Left lung (tissue), 10 donors: ENCODE measurements around the gene ERVW-1. TPM values are rescaled to one million over a fixed set of nuclear protein-coding genes. Genes with fewer than 3 reads are reported as not detected.
"Not testable (repeated sequence)": the region's sequence is repeated elsewhere in the genome, so short reads cannot be mapped to it uniquely, and the experiment has no call there.

Experiments
- ATAC-seq: fragments of 200-7000 bp; cut with Tn5 transposase; one replicate; pipeline ENCODE4 v1.9.1; 2020; ENCODE audit warnings: moderate library complexity
- DNase-seq, 4 donors: peaks; one replicate each; pipeline ENCODE4 v3.0.0-alpha.2; 2013 to 2020
- H3K27ac ChIP-seq, 2 donors: fragments of 200-600 bp; sonication (generic) in 1 of 2; one replicate each; pipeline versions ENCODE4 v1.5.0 to v1.8.0; 2020 to 2021
- H3K27me3 ChIP-seq, 2 donors: fragments of 200-600 bp; sonication (generic) in 1 of 2; one replicate each; pipeline versions ENCODE4 v1.5.0 to v1.8.0; 2020 to 2021
- H3K36me3 ChIP-seq, 2 donors: fragments of 200-600 bp; sonication (generic) in 1 of 2; one replicate each; pipeline versions ENCODE4 v1.5.0 to v1.8.0; 2020 to 2021
- H3K4me1 ChIP-seq, 2 donors: fragments of 200-600 bp; one replicate each; pipeline ENCODE4 v1.8.0; 2021
- H3K4me3 ChIP-seq, 2 donors: fragments of 200-600 bp; sonication (generic) in 1 of 2; one replicate each; pipeline versions ENCODE4 v1.5.0 to v1.8.0; 2020 to 2021; ENCODE audit warnings: mild to moderate bottlenecking in 1 of 2
- H3K9me3 ChIP-seq, 2 donors: fragments of 200-600 bp; sonication (generic) in 1 of 2; one replicate each; pipeline versions ENCODE4 v1.5.0 to v1.8.0; 2020 to 2021
- intact Hi-C, 2 donors: fragments of 100-400 bp; cut with DNase I; formaldehyde crosslinking; loops; one replicate each; pipeline versions ENCODE4 v1.11.2 to v1.14.2; 2022
- polyA plus RNA-seq, 6 donors: library from polyadenylated mRNA; unstranded; fragments of 120-200 nt; gene quantifications; one replicate each; pipeline ENCODE4 v1.2.1, GENCODE V29; 2013; ENCODE audit not compliant: insufficient read length in 6 of 6
- total RNA-seq, 2 donors: library from RNA; stranded (reverse); fragmentation: NEBNext Ultra II Directional; extraction: Animal tissue kit (Norgen Biotek cat#: 25700); gene quantifications; one replicate each; pipeline ENCODE4 v1.2.1, GENCODE V29; 2021
- TF ChIP-seq, protein P1 (sequence below), 2 donors: fragments of 200-600 bp; sonication (generic) in 1 of 2; IDR thresholded peaks; one replicate each; pipeline versions ENCODE4 v1.5.0 to v1.8.0; 2021; ENCODE audit warnings: antibody characterized with exemption in 2 of 2
- donor health status: DM: no; HTN: yes; CAD: no.
- donor health status: DM: no; HTN: no; CAD: no.

ERVW-1 gene
- total and polyA plus RNA-seq, 8 donors = 1.2 to 2.6 (median 2.1) TPM; not detected in 2

DNA sequence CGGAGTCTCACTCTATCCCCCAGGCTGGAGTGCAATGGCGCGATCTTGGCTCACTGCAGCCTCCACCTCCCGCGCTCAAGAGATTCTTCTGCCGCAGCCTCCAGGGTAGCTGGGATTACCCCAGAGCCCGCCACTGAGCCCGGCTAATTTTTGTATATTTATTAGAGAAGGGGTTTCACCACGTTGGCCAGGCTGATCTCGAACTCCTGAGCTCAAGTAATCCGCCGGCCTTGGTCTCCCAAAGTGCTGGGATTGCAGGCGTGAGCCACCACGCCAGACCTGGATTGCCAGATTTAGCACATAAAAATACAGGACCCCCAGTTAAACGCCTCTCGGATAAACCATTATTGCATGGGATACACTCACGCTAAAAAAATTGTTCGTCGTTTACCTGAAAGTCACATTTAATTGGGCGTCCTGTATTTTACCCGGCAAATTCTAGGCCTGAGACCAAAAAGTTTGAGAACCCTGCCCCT, 30.8 kb downstream of the ERVW-1 start:
- DNase-seq = no peak
- intact Hi-C loops = loop anchor here in 1 of 2 donors (10.0 kb wide), 1 partner anchor 562 kb away; the partner anchor contains the start of gene MTERF1

DNA sequence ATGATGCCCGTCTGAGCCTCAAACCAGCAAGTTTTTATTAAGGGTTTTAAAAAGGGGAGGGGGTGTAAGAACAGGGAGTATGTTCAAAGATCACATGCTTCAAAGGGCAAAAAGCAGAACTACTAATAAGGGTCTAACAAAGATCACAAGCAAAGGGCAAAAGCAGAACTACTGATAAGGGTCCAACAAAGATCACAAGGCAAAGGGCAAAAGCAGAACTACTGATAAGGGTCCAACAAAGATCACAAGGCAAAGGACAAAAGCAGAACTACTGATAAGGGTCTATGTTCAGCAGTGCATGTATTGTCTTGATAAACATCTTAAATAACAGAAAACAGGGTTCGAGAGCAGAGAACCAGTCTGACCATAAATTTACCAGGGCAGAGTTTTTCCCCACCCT, 35.0 kb downstream of the ERVW-1 start:
- H3K4me3 ChIP-seq, H3K36me3 ChIP-seq, DNase-seq, H3K4me1 ChIP-seq, ATAC-seq, H3K9me3 ChIP-seq, H3K27me3 ChIP-seq, H3K27ac ChIP-seq: not testable (repeated sequence)
- intact Hi-C loops = loop anchor here in 1 of 2 donors (10.0 kb wide), 1 partner anchor 558 kb away; the partner anchor contains the start of gene MTERF1

More for the DNA sequence above, 30.8 kb downstream of the ERVW-1 start:
- TF ChIP-seq, protein P1, sequence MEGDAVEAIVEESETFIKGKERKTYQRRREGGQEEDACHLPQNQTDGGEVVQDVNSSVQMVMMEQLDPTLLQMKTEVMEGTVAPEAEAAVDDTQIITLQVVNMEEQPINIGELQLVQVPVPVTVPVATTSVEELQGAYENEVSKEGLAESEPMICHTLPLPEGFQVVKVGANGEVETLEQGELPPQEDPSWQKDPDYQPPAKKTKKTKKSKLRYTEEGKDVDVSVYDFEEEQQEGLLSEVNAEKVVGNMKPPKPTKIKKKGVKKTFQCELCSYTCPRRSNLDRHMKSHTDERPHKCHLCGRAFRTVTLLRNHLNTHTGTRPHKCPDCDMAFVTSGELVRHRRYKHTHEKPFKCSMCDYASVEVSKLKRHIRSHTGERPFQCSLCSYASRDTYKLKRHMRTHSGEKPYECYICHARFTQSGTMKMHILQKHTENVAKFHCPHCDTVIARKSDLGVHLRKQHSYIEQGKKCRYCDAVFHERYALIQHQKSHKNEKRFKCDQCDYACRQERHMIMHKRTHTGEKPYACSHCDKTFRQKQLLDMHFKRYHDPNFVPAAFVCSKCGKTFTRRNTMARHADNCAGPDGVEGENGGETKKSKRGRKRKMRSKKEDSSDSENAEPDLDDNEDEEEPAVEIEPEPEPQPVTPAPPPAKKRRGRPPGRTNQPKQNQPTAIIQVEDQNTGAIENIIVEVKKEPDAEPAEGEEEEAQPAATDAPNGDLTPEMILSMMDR (IDR thresholded peaks at IDR 0.05) = no peak
- peaks cover 0 to 18% of the 10 kb centered on the region in 2 donors for H3K4me1 ChIP-seq
- H3K9me3 ChIP-seq = no peaks in the 10 kb centered on the region
- H3K4me3 ChIP-seq = peak overlapping the region; percentile 91 to 99
- no peak for ATAC-seq
- H3K27me3 ChIP-seq = no peaks in the 10 kb centered on the region
- peaks cover 0 to 23% of the 10 kb centered on the region in 2 donors for H3K36me3 ChIP-seq
- H3K27ac ChIP-seq = peak overlapping the region; percentile 96 to 98

DNA sequence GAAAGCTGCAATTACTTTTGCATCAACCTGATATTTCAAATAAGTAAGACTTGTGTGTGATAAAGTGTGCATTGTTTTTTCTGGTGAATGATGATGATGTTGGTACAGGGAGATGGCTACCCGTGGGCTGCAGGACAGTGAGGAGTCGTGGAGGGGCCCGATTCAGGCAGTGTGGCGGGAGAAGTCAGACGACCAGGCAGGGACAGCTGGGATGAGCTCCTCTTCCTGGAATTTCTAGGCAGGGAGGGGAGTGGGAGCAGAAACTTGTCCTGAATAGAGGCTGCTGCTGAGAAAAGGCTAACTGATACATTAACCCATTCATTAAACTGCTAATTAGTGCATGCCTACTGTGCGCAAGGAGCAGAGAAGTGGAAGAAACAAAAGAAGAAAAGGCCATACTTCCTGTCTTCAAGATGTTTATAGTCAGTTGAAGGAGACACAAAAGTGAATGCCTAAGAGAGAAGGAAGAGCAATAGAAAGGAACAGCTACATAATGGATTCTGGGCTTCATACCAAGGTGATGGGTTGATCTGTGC, 39.7 kb downstream of the ERVW-1 start:
- H3K27me3 ChIP-seq = no peaks in the 10 kb centered on the region
- TF ChIP-seq, protein P1 (IDR thresholded peaks at IDR 0.05) = no peak
- H3K9me3 ChIP-seq = no peaks in the 10 kb centered on the region
- DNase-seq (no peak), ATAC-seq (no peak)
- H3K27ac ChIP-seq = no peak overlapping the region
- intact Hi-C loops = no loop called here
- no peaks in the 10 kb centered on the region for H3K36me3 ChIP-seq
- H3K4me3 ChIP-seq = no peak overlapping the region
- H3K4me1 ChIP-seq = no peaks in the 10 kb centered on the region

DNA sequence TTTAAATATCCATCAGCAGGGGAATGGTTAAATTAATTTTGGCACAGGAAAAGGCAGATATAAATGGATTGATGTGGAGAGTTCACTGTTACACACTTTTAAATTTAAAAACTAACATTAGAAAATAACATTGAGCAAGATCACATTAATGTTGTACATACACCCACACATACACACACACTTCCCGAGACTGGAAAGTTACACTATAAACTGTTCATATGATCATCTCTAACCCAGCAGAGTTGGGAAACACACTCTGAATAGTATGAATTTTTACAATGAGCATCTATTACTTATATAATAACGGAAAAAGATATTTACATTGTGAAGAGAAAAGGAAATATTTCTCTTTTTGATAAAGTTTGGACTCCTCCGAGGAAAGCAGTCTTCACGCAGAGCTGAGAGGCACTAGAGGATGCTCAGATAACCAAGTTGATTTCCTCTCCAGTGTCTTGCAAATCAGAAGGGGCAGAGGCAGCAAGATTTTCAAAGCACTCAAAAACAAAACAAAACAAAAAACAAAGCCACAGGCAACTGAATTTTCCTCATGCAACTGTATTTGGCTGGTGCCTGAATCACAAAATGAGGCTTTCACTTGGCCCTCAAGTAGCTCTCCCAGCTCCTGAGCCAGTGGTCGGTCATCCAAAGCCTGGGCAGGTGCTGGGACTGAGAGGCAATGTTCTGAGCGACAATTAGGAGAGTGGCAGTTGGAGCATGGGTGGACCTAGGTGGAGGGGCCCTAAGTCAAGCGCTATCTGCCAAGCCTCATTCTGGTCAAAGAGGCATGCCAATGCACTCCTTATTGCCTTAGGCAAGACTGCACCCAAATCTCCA, 40.9 kb downstream of the ERVW-1 start:
- Histone ChIP-seq H3K27ac (no peak overlapping the region), H3K27me3 (no peaks in the 10 kb centered on the region), H3K36me3 (no peaks in the 10 kb centered on the region), H3K4me3 (no peak overlapping the region), H3K9me3 (no peaks in the 10 kb centered on the region), H3K4me1 (no peaks in the 10 kb centered on the region)
- DNase-seq (no peak), ATAC-seq (no peak)
- intact Hi-C loops = no loop called here
- TF ChIP-seq, protein P1 (IDR thresholded peaks at IDR 0.05) = no peak

DNA sequence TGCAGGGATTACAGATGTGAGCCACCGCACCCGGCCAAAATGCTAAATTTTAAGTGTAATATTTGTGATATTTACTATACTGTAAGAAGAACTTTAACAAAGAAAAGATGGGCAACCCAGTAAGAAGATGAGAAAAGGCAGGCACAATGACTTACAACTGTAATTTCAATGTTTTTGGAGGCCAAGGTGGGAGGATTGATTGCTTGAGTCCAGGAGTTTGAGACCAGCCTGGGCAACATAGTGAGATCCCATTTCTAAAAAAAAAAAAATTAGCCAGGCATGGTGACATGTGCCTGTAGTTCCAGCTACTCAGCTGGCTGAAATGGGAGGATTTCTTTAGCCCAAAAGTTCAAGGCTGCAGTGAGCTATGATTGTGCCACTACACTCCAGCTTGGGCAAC, 42.2 kb downstream of the ERVW-1 start:
- ATAC-seq = no peak
- H3K36me3 ChIP-seq = no peaks in the 10 kb centered on the region
- intact Hi-C loops = no loop called here
- H3K9me3 ChIP-seq = no peaks in the 10 kb centered on the region
- no peak for DNase-seq
- H3K27me3 ChIP-seq = no peaks in the 10 kb centered on the region
- H3K4me1 ChIP-seq = no peaks in the 10 kb centered on the region
- H3K4me3 ChIP-seq = no peak overlapping the region
- TF ChIP-seq, protein P1 (IDR thresholded peaks at IDR 0.05) = no peak
- no peak overlapping the region for H3K27ac ChIP-seq
